Right renal cortex interstitium (tissue), 3 donors: ENCODE measurements around the gene PMPCB. TPM values are rescaled to one million over a fixed set of nuclear protein-coding genes. Genes with fewer than 3 reads are reported as not detected.
"Not testable (repeated sequence)": the region's sequence is repeated elsewhere in the genome, so short reads cannot be mapped to it uniquely, and the experiment has no call there.

Source experiments
- DNase-seq, 3 donors: peaks; one replicate each; pipeline ENCODE4 v3.0.0-alpha.2; 2013; ENCODE audit warnings: low read depth in 3 of 3, low spot score in 2 of 3
- polyA plus RNA-seq, 3 donors: library from polyadenylated mRNA; unstranded; fragments of 120-200 nt; gene quantifications; one replicate each; pipeline ENCODE4 v1.2.1, GENCODE V29; 2013; ENCODE audit not compliant: insufficient read length in 3 of 3

PMPCB gene
- 100 to 1,000 TPM; 109 to 122 (median 110) TPM for polyA plus RNA-seq

DNA sequence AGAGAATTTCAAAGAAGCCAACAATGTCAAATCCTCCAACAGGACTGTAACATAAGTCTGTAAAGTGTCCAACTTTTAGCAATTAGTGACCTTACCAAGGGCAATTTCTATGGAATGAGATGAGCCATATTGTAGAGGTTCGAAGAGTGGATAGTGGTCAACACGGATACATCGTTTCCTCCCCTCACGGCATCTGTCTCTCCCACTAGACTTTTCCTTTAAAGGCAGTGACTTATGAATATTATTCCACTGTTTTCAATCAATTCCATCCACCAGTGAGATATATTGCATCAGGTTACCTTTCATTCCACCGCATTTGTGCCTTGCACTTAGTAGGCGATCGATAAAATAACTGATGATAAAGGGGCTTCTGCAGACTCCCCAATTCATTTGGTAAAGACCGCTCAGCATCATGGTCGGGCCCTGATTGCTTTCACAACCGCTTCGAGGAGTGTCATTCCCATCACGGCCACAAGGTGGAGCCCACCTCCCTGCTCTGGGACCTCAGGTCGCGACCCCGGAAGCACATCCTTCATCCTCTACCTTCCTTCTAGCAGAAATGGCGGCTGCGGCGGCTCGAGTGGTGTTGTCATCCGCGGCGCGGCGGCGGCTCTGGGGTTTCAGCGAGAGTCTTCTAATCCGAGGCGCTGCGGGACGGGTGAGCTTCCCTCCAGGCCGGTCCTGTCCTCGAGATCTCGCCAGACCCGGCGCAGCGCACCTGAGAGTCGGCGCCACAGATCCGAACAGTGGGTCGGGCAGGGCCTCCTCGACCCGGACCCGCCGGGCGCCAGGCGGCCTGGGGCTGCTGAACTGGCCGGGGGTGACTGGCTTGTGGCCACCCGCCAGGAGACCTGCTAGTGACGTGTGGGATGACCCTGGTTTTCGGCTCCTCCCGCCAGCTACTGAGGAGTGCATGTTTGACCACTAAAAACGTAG lies at the start of gene PMPCB:
Gene PMPCB, plus strand, starts transcription at position 535 of the 936 bp plus-strand sequence. Its CDS starts 25 bp downstream, at position 560.
- DNase-seq, result peak; percentile 83 to 87 (median 83)

DNA sequence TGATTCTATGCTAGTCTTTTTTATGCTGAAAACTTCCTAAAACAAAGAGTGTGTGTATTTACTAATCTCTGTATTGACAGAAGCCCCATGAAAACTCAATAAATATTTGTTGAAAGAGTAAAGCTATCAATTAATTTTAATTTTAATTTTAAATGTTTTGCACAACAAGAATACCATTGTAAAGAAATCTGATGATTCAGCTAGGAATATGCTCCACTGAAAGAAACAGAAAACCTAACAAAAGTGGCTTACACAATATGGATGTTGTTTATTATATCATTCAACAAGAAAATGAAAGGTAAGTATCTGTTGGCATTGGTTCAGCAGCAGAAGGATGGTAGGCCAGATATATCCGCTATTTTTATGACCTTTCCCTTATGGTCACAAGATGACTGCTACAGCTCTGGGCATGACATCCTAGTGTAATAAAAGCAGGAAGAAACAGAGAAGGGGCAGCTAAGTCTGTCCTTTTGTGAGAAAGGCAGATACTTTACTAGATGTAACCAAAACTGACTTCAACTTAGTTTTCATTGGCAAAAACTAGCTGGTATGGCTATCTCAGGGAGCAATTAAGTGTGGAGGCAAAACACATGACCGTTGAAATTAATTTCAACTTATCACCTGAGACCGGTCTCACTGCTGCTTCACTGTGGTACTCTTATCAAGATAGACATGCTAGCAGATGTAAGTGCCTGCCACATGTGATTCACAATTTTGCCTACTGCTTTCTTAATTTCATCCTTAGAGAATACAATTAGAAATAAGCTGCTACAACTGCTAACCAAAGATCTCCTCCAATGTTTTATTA lies 43.3 kb upstream of the PMPCB start:
- DNase-seq, result not testable (repeated sequence)

GRCh38 chr7:103264054-103264453 lies 33.2 kb upstream of the PMPCB start:
- not testable (repeated sequence) for DNase-seq

DNA sequence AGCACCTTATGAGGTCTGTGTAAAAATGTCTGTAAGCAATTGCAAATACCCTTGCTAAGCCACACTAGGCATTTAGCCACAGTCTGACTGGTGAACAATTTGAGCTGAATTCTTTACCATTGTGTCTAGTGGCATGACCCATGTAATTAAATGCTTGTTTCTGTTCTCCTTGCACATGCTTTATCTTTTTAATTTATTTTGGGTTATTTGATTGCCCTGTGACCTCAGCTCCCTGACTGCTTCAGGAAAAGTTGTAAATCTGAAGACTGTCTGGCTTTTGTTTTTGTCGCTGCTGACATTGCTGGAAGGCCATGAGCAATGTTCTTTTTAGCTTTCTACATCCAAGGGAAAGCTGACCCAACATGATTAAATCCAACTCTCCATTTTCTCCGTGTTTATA lies 31.0 kb upstream of the PMPCB start:
- DNase-seq, result not testable (repeated sequence)

DNA sequence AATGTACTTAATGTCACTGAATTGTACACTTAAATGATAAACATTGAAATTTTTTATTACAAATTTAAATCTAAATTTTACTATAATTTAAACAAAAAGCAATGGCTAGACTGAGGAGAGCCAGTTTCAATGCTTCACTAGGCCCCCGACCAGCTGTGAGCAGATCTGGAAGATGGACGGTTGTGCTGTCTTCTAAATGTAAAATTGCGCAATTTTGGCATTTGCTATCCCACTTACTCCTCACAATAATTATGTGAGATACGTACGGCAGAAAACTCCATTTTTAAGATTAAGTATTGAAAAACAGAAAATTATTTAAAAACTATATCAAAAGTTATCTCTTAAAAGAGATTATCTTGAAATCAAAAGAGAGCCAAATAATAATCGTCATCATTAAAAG lies 23.9 kb upstream of the PMPCB start:
- not testable (repeated sequence) for DNase-seq

DNA sequence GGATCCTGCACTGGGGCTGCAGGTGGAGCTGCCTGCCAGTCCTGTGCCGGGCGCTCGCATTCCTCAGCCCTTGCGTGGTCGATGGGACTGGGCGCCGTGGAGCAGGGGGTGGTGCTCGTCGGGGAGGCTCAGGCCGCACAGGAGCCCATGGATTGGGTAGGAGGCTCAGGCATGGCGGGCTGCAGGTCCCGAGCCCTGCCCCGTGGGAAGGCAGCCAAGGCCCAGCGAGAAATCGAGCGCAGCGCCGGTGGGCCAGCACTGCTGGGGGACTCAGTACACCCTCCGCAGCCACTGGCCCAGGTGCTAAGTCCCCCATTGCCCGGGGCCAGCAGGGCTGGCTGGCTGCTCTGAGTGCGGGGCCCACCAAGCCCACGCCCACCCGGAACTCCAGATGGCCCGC lies 22.4 kb upstream of the PMPCB start:
- DNase-seq, result not testable (repeated sequence)

- DNase-seq, result not testable (repeated sequence)
Observed at GRCh38 chr7:103278195-103278594, 19.0 kb upstream of the PMPCB start.

GRCh38 chr7:103279636-103279962 lies 17.6 kb upstream of the PMPCB start:
- DNase-seq, result not testable (repeated sequence)

GRCh38 chr7:103279963-103280802 lies 17.1 kb upstream of the PMPCB start:
- not testable (repeated sequence) for DNase-seq

DNA sequence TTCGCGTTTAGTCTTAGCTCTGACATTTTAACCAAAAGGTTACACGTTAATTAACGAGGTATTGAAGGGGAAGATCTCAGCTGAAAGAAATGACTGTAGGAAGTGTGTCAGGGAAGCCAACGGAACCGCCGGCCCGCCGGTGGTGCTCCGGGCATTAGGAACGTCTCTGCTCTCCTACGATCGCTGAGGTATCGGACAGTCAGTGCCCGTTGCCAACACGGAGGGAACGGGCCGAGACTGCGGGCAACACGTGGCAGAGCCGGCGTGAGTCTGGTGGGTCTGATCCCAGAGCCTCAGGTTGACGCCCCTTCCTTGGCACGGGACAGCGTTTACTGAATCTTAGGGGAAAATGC lies 16.5 kb upstream of the PMPCB start:
- DNase-seq, result not testable (repeated sequence)

GRCh38 chr7:103282802-103283427 lies 14.3 kb upstream of the PMPCB start:
- not testable (repeated sequence) for DNase-seq

GRCh38 chr7:103292122-103292521 lies 5.1 kb upstream of the PMPCB start:
- DNase-seq, result no peak

DNA sequence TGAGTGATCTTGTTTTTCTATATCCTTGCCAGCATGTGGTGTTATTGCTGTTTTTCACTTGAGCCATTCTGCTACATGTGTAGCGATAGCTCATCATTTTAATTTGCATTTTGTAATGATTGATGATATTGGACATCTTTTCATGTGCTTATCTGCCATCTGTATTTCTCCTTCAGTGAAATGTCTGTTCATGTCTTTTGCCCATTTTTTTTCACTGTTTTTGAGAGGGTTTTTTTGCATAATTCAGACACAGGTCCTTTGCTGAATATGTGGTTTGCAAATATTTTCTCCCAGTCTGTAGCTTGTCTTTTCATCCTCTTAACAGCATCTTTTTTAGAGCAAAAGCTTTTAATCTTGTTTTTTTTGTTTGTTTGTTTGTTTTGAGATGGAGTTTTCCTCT lies 3.7 kb upstream of the PMPCB start:
- DNase-seq, result no peak

DNA sequence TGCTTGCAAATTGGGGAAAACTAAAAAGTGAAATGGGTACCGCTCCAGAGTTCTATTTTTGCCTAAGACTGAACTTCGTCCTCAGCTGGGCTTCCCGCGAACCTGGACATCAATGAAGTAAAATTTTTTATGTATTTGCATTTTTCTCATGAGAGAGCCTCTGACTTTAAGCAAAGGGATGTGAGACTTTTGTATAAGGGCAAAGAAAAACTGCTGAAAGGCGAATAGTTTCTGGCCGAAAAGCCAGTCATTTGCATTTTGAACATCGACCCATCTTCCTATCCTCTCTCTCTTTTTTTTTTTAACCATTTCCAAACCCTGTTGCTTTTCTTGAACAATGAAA lies 573 bp downstream of the PMPCB start:
- no peak for DNase-seq

DNA sequence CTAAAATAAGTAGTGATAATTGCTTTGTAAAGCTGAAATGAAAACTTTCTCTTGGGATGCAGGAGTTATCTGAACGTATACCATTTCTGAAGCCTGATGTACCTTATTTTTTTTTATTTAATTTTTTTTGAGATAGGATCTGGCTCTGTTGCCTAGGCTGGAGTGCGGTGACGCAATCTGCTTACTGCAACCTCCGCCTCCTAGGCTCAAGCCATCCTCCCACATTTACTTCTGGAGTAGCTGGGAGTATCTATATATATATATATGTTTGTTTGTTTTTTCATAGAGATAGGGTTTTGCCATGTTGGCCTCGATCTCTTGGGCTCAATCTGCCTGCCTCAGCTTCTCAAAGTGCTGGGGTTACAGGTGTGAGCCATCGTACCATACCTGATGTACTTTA lies 2.4 kb downstream of the PMPCB start:
- DNase-seq, result no peak

GRCh38 chr7:103301441-103301840 lies 4.2 kb downstream of the PMPCB start:
- DNase-seq, result no peak

DNA sequence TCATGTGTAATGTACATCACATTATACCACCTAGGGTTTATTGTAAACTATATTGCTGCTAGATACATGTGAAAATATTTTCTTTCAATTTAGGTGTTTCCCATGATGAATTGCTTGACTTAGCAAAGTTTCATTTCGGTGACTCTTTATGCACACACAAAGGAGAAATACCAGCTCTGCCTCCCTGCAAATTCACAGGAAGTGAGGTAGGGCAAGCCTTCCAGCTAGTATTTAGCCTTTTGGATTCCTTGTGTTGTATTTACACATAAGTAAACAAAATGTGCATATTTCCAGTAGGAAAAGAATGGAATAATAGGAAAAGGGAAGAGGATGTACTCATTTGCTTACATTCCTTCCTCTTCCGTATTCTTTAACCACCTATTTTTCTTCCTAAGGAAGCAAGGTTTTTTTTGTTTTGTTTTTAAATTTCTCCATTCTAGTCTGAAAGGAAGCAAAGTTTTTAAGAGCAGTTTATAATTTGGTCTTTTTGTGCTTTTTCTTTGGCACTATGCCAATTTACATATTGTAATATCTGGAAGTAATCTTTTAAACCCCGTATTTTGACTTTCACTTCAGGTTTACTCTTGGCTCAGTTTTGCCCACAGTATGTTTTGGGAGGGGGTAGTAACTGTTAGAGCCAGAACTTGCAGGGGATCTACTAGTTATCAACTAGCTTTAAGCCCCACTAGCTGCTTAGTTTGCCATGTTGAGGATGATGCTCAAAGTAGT lies 10.4 kb downstream of the PMPCB start:
- no peak for DNase-seq

DNA sequence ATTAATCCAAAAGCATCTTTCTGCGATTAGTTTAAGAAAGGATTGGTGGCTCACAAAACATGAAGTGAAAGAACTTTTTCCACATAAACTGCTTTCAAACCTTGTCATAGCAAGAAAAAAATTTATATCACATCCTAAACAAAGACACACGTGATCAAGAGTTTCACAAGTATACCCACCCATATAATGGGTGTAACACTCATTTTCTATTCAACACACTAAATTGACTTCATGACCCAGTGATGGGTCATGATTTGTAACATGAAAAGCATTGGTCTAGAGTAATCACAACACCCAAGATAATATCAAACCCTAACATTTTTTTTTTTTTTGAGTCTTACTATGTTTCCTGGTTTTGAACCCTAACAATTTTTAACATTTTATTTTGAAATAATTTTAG lies 17.6 kb downstream of the PMPCB start:
- no peak for DNase-seq

DNA sequence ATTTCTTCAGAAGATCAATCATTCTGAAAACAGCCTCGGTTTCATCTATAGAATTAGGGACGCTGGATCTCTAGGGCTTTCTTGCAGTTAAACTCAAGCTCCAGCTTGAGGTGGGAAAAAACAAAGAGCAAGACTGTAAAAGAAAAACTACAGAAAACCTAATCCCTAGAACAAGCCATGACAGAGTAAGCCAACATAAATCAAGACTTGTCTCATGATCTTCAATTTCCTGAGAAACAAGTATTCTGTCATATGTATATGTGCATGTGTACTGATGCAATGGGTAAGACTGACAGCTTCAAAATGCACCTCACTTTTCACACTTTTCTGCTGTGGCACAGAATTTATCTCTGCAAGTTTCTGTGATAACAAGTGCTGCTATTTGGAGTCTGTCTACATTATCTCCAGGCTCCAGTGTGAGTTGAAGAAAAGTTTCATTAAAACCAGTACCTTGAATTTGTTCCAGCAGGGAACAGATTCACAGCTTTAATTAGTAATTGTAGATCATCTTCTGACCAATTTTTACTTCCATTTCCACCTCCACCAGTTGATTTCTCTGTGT lies 19.2 kb downstream of the PMPCB start:
- DNase-seq, result no peak
